Osteoblast (primary cell): Measurements from ENCODE around the gene NXN. TPM values are rescaled to one million over a fixed set of nuclear protein-coding genes. Genes with fewer than 3 reads are reported as not detected.

ENCODE experiments used
- DNase-seq: peaks from one replicate; pipeline ENCODE4 v3.0.0; 2011; ENCODE audit warnings: low spot score, mixed read lengths; ENCODE audit not compliant: insufficient read length; ENCODE audit errors: missing footprints
- H2AFZ ChIP-seq: 2 replicates; pipeline ENCODE4 v1.6.0; 2011; ENCODE audit warnings: mild to moderate bottlenecking, low read length
- H3K27ac ChIP-seq: 2 replicates; pipeline ENCODE4 v1.5.1; 2011; ENCODE audit warnings: mild to moderate bottlenecking, low read depth, low read length, moderate library complexity
- H3K27me3 ChIP-seq: 2 replicates; pipeline ENCODE4 v1.6.0; 2012; ENCODE audit warnings: mild to moderate bottlenecking, control low read depth, inconsistent platforms, low read length, moderate library complexity; ENCODE audit not compliant: insufficient read depth
- H3K36me3 ChIP-seq: 2 replicates; pipeline ENCODE4 v1.5.1; 2011; ENCODE audit warnings: mild to moderate bottlenecking, low read length, control low read depth, moderate library complexity; ENCODE audit not compliant: insufficient read depth
- H3K4me1 ChIP-seq: 2 replicates; pipeline ENCODE4 v1.5.1; 2011; ENCODE audit warnings: mild to moderate bottlenecking, low read length, control low read depth, moderate library complexity; ENCODE audit not compliant: insufficient read depth
- H3K4me2 ChIP-seq: 2 replicates; pipeline ENCODE4 v1.6.0; 2011; ENCODE audit warnings: mild to moderate bottlenecking, low read length; ENCODE audit not compliant: insufficient read depth
- H3K4me3 ChIP-seq: fragments of 200-600 bp; sonication (generic); 3 replicates; pipeline ENCODE4 v1.5.1; 2012; ENCODE audit warnings: mild to moderate bottlenecking, low read length, inconsistent platforms; ENCODE audit not compliant: insufficient read depth
- H3K79me2 ChIP-seq: 2 replicates; pipeline ENCODE4 v1.6.0; 2012; ENCODE audit warnings: mild to moderate bottlenecking, low read length, control low read depth, inconsistent platforms; ENCODE audit not compliant: insufficient read depth
- H3K9me3 ChIP-seq: 2 replicates; pipeline ENCODE4 v1.5.1; 2011; ENCODE audit warnings: low read depth, low read length, control low read depth
- H4K20me1 ChIP-seq: 2 replicates; pipeline ENCODE4 v1.6.0; 2012; ENCODE audit warnings: mild to moderate bottlenecking, low read length, control low read depth; ENCODE audit not compliant: insufficient read depth
- CTCF ChIP-seq: IDR thresholded peaks from 2 replicates; pipeline ENCODE4 v1.5.1; 2011; ENCODE audit warnings: mild to moderate bottlenecking, low read depth, low read length, moderate library complexity; ENCODE audit errors: extremely low read depth
- total RNA-seq: library from RNA; depleted of rRNA; stranded (reverse); fragments of >200 nt; gene quantifications from 2 replicates; pipeline ENCODE4 v1.2.3, GENCODE V29; 2012

NXN gene
- total RNA-seq, 1 donor: 68.8 TPM

GRCh38 chr17:983921-984320 is 4.3 kb upstream of the NXN start:
- Histone ChIP-seq H4K20me1 (no peaks in the 10 kb centered on the region), H3K27ac (no peak overlapping the region), H3K4me1 (peaks cover 4% of the 10 kb centered on the region), H3K9me3 (no peaks in the 10 kb centered on the region), H3K79me2 (no peaks in the 10 kb centered on the region), H2AFZ (no peak overlapping the region), H3K4me3 (no peak overlapping the region), H3K27me3 (no peaks in the 10 kb centered on the region), H3K36me3 (no peaks in the 10 kb centered on the region), H3K4me2 (no peak overlapping the region)
- DNase-seq: no peak
- no peak for TF ChIP-seq CTCF

- Histone ChIP-seq H2AFZ (peak overlapping the region; percentile 75), H3K27me3 (no peaks in the 10 kb centered on the region), H3K9me3 (no peaks in the 10 kb centered on the region), H3K36me3 (no peaks in the 10 kb centered on the region), H3K4me1 (peaks cover 16% of the 10 kb centered on the region), H3K27ac (no peak overlapping the region), H3K4me2 (peak overlapping the region; percentile 68), H3K79me2 (peaks cover 14% of the 10 kb centered on the region), H4K20me1 (peaks cover 15% of the 10 kb centered on the region), H3K4me3 (no peak overlapping the region)
- no peak for DNase-seq
- TF ChIP-seq CTCF: no peak
These were observed 1.7 kb upstream of the NXN start for GRCh38 chr17:981292-981658.

- Histone ChIP-seq H3K27ac (peak overlapping the region; percentile 41), H3K4me1 (peaks cover 22% of the 10 kb centered on the region), H3K36me3 (no peaks in the 10 kb centered on the region), H3K79me2 (peaks cover 14% of the 10 kb centered on the region), H2AFZ (peak overlapping the region; percentile 86), H4K20me1 (peaks cover 19% of the 10 kb centered on the region), H3K9me3 (no peaks in the 10 kb centered on the region), H3K27me3 (no peaks in the 10 kb centered on the region), H3K4me3 (peak overlapping the region; percentile 78), H3K4me2 (peak overlapping the region; percentile 74)
- peak; percentile 82 for TF ChIP-seq CTCF
- peak; percentile 96 for DNase-seq
These were observed 1.1 kb upstream of the NXN start for GRCh38 chr17:980406-981291.

GRCh38 chr17:979212-979538 is 401 bp downstream of the NXN start:
- Histone ChIP-seq H3K4me3 (peak overlapping the region; percentile 78), H3K27me3 (no peaks in the 10 kb centered on the region), H3K79me2 (peaks cover 24% of the 10 kb centered on the region), H3K36me3 (no peaks in the 10 kb centered on the region), H4K20me1 (peaks cover 31% of the 10 kb centered on the region), H3K9me3 (no peaks in the 10 kb centered on the region), H3K4me1 (peaks cover 29% of the 10 kb centered on the region), H3K27ac (peak overlapping the region; percentile 37), H3K4me2 (peak overlapping the region; percentile 53), H2AFZ (no peak overlapping the region)
- no peak for DNase-seq
- TF ChIP-seq CTCF: no peak
